Stimulated activated effector memory CD8-positive, alpha-beta T cell treated with anti-CD3 and anti-CD28 coated beads, Interleukin-12 subunit alpha, Interleukin-12 subunit beta, amount 100 ng/mL, for 72 hours (primary cell): ENCODE measurements around the gene PCDH7.

Experiments used
- ATAC-seq: fragments of 150-1000 bp; cut with Tn5 transposase; 2 replicates; pipeline ENCODE4 v1.10.0; 2021
- DNase-seq, 2 donors: peaks; one replicate each; pipeline ENCODE4 v3.0.0; 2021 to 2022; ENCODE audit warnings: low spot score in 2 of 2
- H3K27ac Mint-ChIP-seq: one replicate; pipeline ENCODE4 v1.8.0; 2022; ENCODE audit warnings: mild to moderate bottlenecking, mixed read lengths
- H3K36me3 Mint-ChIP-seq: one replicate; pipeline ENCODE4 v1.8.0; 2022; ENCODE audit warnings: mild to moderate bottlenecking, mixed read lengths
- H3K4me1 Mint-ChIP-seq: one replicate; pipeline ENCODE4 v1.8.0; 2022; ENCODE audit warnings: mixed read lengths
- H3K4me3 Mint-ChIP-seq: one replicate; pipeline ENCODE4 v1.8.0; 2022; ENCODE audit warnings: mild to moderate bottlenecking, mixed read lengths
- H3K9me3 Mint-ChIP-seq: one replicate; pipeline ENCODE4 v1.8.0; 2022; ENCODE audit warnings: mixed read lengths

The PCDH7 gene

GRCh38 chr4:30722092-30722358 lies 1.9 kb downstream of the PCDH7 start:
- no peak overlapping the region for H3K27ac Mint-ChIP-seq
- DNase-seq = no peak
- peaks cover 10% of the 10 kb centered on the region for H3K36me3 Mint-ChIP-seq
- no peak overlapping the region for H3K4me3 Mint-ChIP-seq
- ATAC-seq = no peak
- peaks cover 6% of the 10 kb centered on the region for H3K4me1 Mint-ChIP-seq
- no peaks in the 10 kb centered on the region for H3K9me3 Mint-ChIP-seq

DNA sequence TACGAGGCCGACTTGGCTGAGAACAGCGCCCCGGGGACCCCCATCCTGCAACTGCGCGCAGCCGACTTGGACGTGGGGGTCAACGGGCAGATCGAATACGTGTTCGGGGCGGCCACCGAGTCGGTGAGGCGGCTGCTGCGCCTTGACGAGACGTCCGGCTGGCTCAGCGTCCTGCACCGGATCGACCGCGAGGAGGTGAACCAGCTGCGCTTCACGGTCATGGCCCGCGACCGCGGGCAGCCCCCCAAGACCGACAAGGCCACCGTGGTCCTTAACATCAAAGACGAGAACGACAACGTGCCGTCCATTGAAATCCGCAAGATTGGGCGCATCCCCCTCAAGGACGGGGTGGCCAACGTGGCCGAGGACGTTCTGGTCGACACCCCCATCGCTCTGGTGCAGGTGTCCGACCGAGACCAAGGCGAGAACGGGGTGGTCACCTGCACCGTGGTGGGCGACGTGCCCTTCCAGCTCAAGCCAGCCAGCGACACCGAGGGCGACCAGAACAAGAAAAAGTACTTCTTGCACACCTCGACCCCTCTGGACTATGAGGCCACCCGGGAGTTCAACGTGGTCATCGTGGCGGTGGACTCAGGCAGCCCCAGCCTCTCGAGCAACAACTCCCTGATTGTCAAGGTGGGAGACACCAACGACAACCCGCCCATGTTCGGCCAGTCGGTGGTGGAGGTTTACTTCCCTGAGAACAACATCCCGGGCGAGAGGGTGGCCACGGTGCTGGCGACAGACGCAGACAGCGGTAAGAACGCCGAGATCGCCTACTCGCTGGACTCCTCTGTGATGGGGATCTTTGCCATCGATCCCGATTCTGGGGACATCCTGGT lies 2.4 kb downstream of the PCDH7 start:
- peaks cover 10% of the 10 kb centered on the region for H3K36me3 Mint-ChIP-seq
- ATAC-seq (no peak), DNase-seq (no peak)
- H3K9me3 Mint-ChIP-seq = no peaks in the 10 kb centered on the region
- no peak overlapping the region for H3K4me3 Mint-ChIP-seq
- no peak overlapping the region for H3K27ac Mint-ChIP-seq
- peaks cover 2% of the 10 kb centered on the region for H3K4me1 Mint-ChIP-seq

DNA sequence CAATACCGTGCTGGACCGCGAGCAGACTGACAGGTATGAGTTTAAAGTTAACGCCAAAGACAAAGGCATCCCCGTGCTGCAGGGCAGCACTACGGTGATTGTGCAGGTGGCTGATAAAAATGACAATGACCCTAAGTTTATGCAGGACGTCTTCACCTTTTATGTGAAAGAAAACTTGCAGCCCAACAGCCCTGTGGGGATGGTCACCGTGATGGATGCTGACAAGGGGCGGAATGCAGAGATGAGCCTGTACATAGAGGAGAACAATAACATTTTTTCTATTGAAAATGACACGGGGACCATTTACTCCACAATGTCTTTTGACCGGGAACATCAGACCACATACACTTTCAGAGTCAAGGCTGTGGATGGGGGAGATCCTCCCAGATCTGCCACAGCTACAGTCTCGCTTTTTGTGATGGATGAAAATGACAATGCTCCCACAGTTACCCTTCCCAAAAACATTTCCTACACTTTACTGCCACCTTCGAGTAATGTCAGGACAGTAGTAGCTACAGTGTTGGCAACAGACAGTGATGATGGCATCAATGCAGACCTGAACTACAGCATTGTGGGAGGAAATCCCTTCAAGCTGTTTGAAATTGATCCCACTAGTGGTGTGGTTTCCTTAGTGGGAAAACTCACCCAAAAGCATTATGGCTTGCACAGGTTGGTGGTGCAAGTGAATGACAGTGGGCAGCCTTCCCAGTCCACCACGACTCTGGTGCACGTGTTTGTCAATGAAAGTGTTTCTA lies 3.2 kb downstream of the PCDH7 start:
- ATAC-seq (no peak), DNase-seq (no peak)
- H3K4me1 Mint-ChIP-seq = no peaks in the 10 kb centered on the region
- H3K36me3 Mint-ChIP-seq = peaks cover 10% of the 10 kb centered on the region
- H3K9me3 Mint-ChIP-seq = no peaks in the 10 kb centered on the region
- no peak overlapping the region for H3K27ac Mint-ChIP-seq
- no peak overlapping the region for H3K4me3 Mint-ChIP-seq

GRCh38 chr4:30724247-30724646 lies 4.1 kb downstream of the PCDH7 start:
- peaks cover 10% of the 10 kb centered on the region for H3K36me3 Mint-ChIP-seq
- no peak for ATAC-seq
- no peaks in the 10 kb centered on the region for H3K4me1 Mint-ChIP-seq
- no peaks in the 10 kb centered on the region for H3K9me3 Mint-ChIP-seq
- no peak overlapping the region for H3K27ac Mint-ChIP-seq
- DNase-seq = no peak
- H3K4me3 Mint-ChIP-seq = no peak overlapping the region

DNA sequence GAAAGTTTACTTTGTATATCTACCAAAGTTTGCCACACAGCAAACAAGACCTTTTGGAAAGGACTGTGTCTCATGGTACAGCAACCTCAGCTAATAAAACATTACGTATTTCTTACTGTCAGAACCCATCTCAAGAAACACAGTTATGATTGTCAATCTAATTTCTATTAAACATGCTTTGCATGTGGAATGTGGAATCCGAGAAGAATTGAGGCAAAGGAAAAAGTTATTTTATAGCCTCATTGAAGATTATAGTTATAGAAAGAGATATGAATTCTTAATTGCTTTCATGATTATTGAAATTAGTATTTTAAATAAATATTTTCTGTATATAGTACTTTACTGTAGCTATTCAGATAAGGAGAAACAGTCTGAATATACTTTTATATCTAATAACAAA lies 5.4 kb downstream of the PCDH7 start:
- no peaks in the 10 kb centered on the region for H3K9me3 Mint-ChIP-seq
- no peak overlapping the region for H3K27ac Mint-ChIP-seq
- peaks cover 7% of the 10 kb centered on the region for H3K36me3 Mint-ChIP-seq
- H3K4me3 Mint-ChIP-seq = no peak overlapping the region
- DNase-seq = no peak
- no peaks in the 10 kb centered on the region for H3K4me1 Mint-ChIP-seq
- ATAC-seq = no peak

GRCh38 chr4:30726090-30726675 lies 6.0 kb downstream of the PCDH7 start:
- Mint-ChIP-seq H3K4me1 (no peaks in the 10 kb centered on the region), H3K4me3 (no peak overlapping the region), H3K9me3 (no peaks in the 10 kb centered on the region), H3K27ac (no peak overlapping the region), H3K36me3 (peaks cover under 1% of the 10 kb centered on the region)
- DNase-seq (no peak), ATAC-seq (no peak)

DNA sequence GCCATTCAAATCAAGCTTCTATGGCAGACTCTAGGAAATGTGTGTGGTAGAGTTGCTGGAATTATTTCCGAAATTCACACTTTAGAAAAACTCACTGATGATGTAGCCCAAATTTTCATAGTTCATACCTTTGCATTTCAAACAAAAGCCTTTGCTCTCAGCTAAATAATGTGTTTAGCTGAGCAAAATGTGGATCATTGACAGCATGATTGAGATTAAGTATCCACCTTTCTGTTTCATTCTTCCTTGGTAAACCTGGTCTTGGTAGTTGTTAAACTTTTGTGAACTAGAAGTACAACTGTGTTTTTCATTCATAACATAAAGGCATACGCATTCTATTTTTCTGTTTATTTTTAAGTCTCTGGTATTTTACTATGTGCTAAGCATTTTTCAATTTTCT lies 7.2 kb downstream of the PCDH7 start:
- Mint-ChIP-seq H3K27ac (no peak overlapping the region), H3K4me3 (no peak overlapping the region), H3K9me3 (no peaks in the 10 kb centered on the region), H3K36me3 (no peaks in the 10 kb centered on the region), H3K4me1 (no peaks in the 10 kb centered on the region)
- ATAC-seq (no peak), DNase-seq (no peak)

GRCh38 chr4:30728311-30728710 lies 8.1 kb downstream of the PCDH7 start:
- Mint-ChIP-seq H3K4me1 (no peaks in the 10 kb centered on the region), H3K36me3 (no peaks in the 10 kb centered on the region), H3K27ac (no peak overlapping the region), H3K9me3 (no peaks in the 10 kb centered on the region), H3K4me3 (no peak overlapping the region)
- DNase-seq (no peak), ATAC-seq (no peak)

DNA sequence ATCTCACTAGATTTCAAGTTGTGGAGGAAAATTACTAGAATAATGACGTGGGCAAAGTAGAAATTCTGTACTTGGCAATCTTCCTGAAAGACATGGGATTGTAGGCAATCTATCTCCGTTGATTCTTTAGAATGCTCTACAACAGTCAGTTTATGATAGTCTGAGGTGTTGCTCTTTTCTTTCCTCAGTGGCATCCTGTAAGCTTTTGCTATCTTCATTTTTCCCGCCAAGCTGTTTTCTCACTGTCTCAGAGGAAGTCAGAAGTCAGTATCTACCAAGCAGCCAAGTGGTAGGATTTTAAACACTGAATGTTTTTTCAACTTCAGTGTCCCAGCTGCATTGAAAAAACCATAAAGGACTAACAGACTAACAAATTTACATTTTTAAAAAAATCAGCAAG lies 23.7 kb downstream of the PCDH7 start:
- ATAC-seq (no peak), DNase-seq (no peak)
- Mint-ChIP-seq H3K9me3 (peaks cover 5% of the 10 kb centered on the region), H3K4me1 (no peaks in the 10 kb centered on the region), H3K4me3 (no peak overlapping the region), H3K36me3 (no peaks in the 10 kb centered on the region), H3K27ac (no peak overlapping the region)

GRCh38 chr4:30744386-30744785 lies 24.2 kb downstream of the PCDH7 start:
- Mint-ChIP-seq H3K9me3 (peaks cover 5% of the 10 kb centered on the region), H3K4me1 (no peaks in the 10 kb centered on the region), H3K36me3 (no peaks in the 10 kb centered on the region), H3K4me3 (no peak overlapping the region), H3K27ac (no peak overlapping the region)
- ATAC-seq (no peak), DNase-seq (no peak)

GRCh38 chr4:30744957-30745640 lies 24.9 kb downstream of the PCDH7 start:
- ATAC-seq (no peak), DNase-seq (no peak)
- Mint-ChIP-seq H3K4me1 (no peaks in the 10 kb centered on the region), H3K9me3 (peaks cover 5% of the 10 kb centered on the region), H3K36me3 (no peaks in the 10 kb centered on the region), H3K27ac (no peak overlapping the region), H3K4me3 (no peak overlapping the region)

GRCh38 chr4:30746735-30747134 lies 26.6 kb downstream of the PCDH7 start:
- H3K4me3 Mint-ChIP-seq = no peak overlapping the region
- peaks cover 5% of the 10 kb centered on the region for H3K9me3 Mint-ChIP-seq
- H3K27ac Mint-ChIP-seq = no peak overlapping the region
- H3K36me3 Mint-ChIP-seq = no peaks in the 10 kb centered on the region
- no peaks in the 10 kb centered on the region for H3K4me1 Mint-ChIP-seq
- ATAC-seq = no peak
- DNase-seq = no peak

- no peak overlapping the region for H3K27ac Mint-ChIP-seq
- H3K4me3 Mint-ChIP-seq = no peak overlapping the region
- peaks cover under 1% of the 10 kb centered on the region for H3K9me3 Mint-ChIP-seq
- ATAC-seq = no peak
- DNase-seq = no peak
- no peaks in the 10 kb centered on the region for H3K36me3 Mint-ChIP-seq
- H3K4me1 Mint-ChIP-seq = no peaks in the 10 kb centered on the region
These were observed 33.1 kb downstream of the PCDH7 start for GRCh38 chr4:30753316-30753715.

DNA sequence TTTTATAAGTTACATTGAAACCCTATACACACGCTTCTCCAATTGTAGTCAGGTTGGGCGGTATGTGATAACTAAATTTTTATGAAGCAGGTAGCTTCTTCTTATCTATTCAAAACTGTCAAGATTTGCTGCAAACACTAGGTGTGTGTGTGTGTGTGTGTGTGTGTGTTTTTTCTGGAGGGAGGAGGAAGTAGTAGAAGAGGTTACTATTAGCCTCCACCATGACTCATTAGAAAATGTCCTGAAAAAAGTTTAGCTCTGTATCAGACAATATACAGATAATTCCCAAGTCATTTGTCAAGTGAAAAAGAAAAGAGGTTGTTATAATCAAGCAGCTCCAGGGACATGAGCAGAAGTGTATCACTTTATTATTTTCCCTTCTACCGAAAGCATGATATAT lies 33.9 kb downstream of the PCDH7 start:
- no peak for DNase-seq
- no peak overlapping the region for H3K4me3 Mint-ChIP-seq
- H3K9me3 Mint-ChIP-seq = peaks cover 3% of the 10 kb centered on the region
- H3K4me1 Mint-ChIP-seq = no peaks in the 10 kb centered on the region
- ATAC-seq = no peak
- H3K36me3 Mint-ChIP-seq = no peaks in the 10 kb centered on the region
- no peak overlapping the region for H3K27ac Mint-ChIP-seq

GRCh38 chr4:30755346-30755745 lies 35.2 kb downstream of the PCDH7 start:
- Mint-ChIP-seq H3K9me3 (peaks cover 3% of the 10 kb centered on the region), H3K4me1 (no peaks in the 10 kb centered on the region), H3K4me3 (no peak overlapping the region), H3K36me3 (no peaks in the 10 kb centered on the region), H3K27ac (no peak overlapping the region)
- DNase-seq (no peak), ATAC-seq (no peak)
